ENCODE measurements around the gene REPIN1.

DNA sequence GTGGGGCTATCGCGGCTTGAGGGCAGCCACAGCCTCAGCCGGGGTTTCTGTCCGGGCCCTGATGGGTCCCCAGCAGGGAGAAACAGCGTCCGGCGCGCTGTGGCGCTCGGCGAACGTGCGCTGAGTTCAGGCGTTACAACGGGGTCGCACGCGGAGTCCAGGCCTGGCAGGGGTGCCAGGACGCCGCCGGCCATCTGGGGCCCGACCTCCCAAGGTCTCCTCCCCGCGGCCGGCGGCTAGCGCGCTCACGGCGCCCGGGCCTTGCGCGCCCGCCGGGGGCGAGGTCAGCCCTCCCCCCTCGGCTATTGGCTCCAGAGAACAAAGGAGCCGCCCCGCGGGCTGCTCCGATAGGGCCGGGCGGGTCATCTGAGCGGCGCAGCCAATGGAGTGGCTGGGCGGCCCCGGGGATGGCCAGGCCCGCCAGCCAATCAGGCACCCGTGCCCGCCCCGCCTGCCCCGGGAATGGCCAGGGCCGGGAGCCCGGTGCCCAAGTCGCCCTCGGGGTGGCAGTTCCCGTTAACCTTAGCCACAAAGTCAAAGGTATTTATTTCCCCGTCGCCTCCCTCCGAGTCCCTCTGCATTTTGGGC, 10.3 kb downstream of the REPIN1 start, which contains the start of gene ZNF775:
- TF ChIP-seq CTCF (IDR thresholded peaks at IDR 0.05; ENCODE audit: low read length): no peak
- no peak for TF ChIP-seq EZH2 (IDR thresholded peaks at IDR 0.05; ENCODE audit: borderline replicate concordance, low read length)
